PC-9 (cell line): ENCODE data around the gene SYT1. TPM values are rescaled to one million over a fixed set of nuclear protein-coding genes. Genes with fewer than 3 reads are reported as not detected.

Experiments used
- BruUV-seq: library from RNA; stranded (reverse); fragments of 400-500 nt; replicated peaks from 2 replicates; lab custom pipeline; 2021; lab: Mats Ljungman, UMichigan
- CTCF ChIA-PET: fragments of 300-600 bp; sonication (Branson Sonifier 250); formaldehyde crosslinking; loops from one replicate; lab custom pipeline; 2022; ENCODE audit warnings: antibody characterized with exemption; lab: Charles Lee
- POLR2A ChIA-PET: fragments of 300-600 bp; sonication (Branson Sonifier 250); formaldehyde crosslinking; loops from one replicate; lab custom pipeline; 2022; ENCODE audit warnings: antibody characterized with exemption; ENCODE audit not compliant: unreplicated experiment; lab: Charles Lee
- DNase-seq, 2 experiments: peaks; one replicate each; pipeline versions ENCODE4 v3.0.0 to v3.0.0-alpha.2; 2015 to 2022; ENCODE audit warnings: mixed read lengths in 1 of 2
- H2AFZ ChIP-seq: fragments of 200-600 bp; sonication (generic); 2 replicates; pipeline ENCODE4 v1.8.1; 2017; ENCODE audit warnings: antibody characterized with exemption
- H3F3A ChIP-seq: fragments of 200-600 bp; sonication (generic); 2 replicates; pipeline ENCODE4 v1.8.1; 2017; ENCODE audit warnings: antibody characterized with exemption, mild to moderate bottlenecking, low read depth; ENCODE audit not compliant: insufficient read depth
- H3K27ac ChIP-seq: fragments of 200-600 bp; sonication (generic); 2 replicates; pipeline ENCODE4 v1.6.1; 2016; ENCODE audit warnings: mixed run types
- H3K27me3 ChIP-seq: fragments of 200-600 bp; sonication (generic); 2 replicates; pipeline ENCODE4 v1.6.1; 2016; ENCODE audit warnings: low read depth, mixed run types; ENCODE audit not compliant: insufficient read depth
- H3K36me3 ChIP-seq: fragments of 200-600 bp; sonication (generic); 2 replicates; pipeline ENCODE4 v1.6.1; 2016; ENCODE audit warnings: low read depth, mixed run types
- H3K4me1 ChIP-seq: fragments of 200-600 bp; sonication (generic); replicated peaks from 2 replicates; pipeline ENCODE4 v1.6.1; 2016; ENCODE audit warnings: mixed run types; ENCODE audit not compliant: insufficient read depth
- H3K4me2 ChIP-seq: fragments of 200-600 bp; sonication (generic); 2 replicates; pipeline ENCODE4 v1.6.1; 2017; ENCODE audit warnings: mixed run types
- H3K4me3 ChIP-seq: fragments of 200-600 bp; sonication (generic); 2 replicates; pipeline ENCODE4 v1.6.1; 2016; ENCODE audit warnings: mixed run types
- H3K79me2 ChIP-seq: fragments of 200-600 bp; sonication (generic); 2 replicates; pipeline ENCODE4 v1.6.1; 2017; ENCODE audit warnings: low read depth, mixed run types
- H3K9me2 ChIP-seq: fragments of 200-600 bp; sonication (generic); 2 replicates; pipeline ENCODE4 v1.8.1; 2017; ENCODE audit warnings: mild to moderate bottlenecking; ENCODE audit not compliant: insufficient read depth
- H3K9me3 ChIP-seq: fragments of 200-600 bp; sonication (generic); 2 replicates; pipeline ENCODE4 v1.8.1; 2016; ENCODE audit warnings: low read depth; ENCODE audit not compliant: insufficient read depth
- H4K20me1 ChIP-seq: fragments of 200-600 bp; sonication (generic); 2 replicates; pipeline ENCODE4 v1.8.1; 2017; ENCODE audit not compliant: insufficient read depth
- EZH2 ChIP-seq: fragments of 200-600 bp; sonication (generic); IDR thresholded peaks from 2 replicates; pipeline ENCODE4 v1.8.0; 2017; ENCODE audit warnings: antibody characterized with exemption, low read depth
- intact Hi-C: fragments of 100-400 bp; cut with micrococcal nuclease; formaldehyde crosslinking; loops from one replicate; pipeline ENCODE4 v1.10.0; 2022; ENCODE audit not compliant: unreplicated experiment
- total RNA-seq: library from RNA; stranded (reverse); gene quantifications from 2 replicates; pipeline ENCODE4 v1.2.3, GENCODE V29; 2021
- TF ChIP-seq, protein P1 (sequence below): fragments of 200-600 bp; sonication (generic); conservative IDR thresholded peaks from 2 replicates; pipeline ENCODE4 v1.6.1; 2017; ENCODE audit warnings: mixed run types, antibody characterized with exemption, mild to moderate bottlenecking, moderate library complexity

Gene SYT1
- total RNA-seq, 1 experiment from 2014 or later, result 1.2 TPM

DNA sequence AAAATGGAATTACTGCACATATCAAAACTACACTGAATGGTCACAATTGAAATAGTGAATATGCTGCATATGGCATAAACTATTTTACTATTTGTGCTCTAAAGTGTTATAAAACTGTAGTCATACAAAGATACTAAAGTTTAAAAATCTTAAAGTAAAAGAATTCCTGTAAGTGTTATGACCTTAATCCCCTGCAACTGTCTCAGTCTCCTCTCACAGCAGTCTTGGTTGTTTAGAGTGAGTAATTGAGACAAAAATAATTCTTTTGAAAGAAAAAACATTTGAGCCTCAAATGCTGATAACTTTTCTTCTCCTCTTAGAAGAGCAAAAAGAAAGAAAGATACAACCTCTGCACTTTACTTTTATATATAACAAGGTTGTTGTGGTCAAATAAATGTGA, 99.9 kb downstream of the SYT1 start:
- 0 out of 2 replicates have a peak, but pooled peaks cover 7% of the 10 kb centered on the region for H3K4me1 ChIP-seq
- no peaks in the 10 kb centered on the region for H3K36me3 ChIP-seq
- no peaks in the 10 kb centered on the region for H3K79me2 ChIP-seq
- no peak overlapping the region for H3K4me3 ChIP-seq
- H3K27ac ChIP-seq, result no peak overlapping the region
- H2AFZ ChIP-seq, result peak overlapping the region; percentile 27; the same call in 1 of the 2 replicates
- H3K9me2 ChIP-seq, result no peaks in the 10 kb centered on the region
- H3K27me3 ChIP-seq, result no peaks in the 10 kb centered on the region
- intact Hi-C loops, result no loop called here
- H4K20me1 ChIP-seq, result no peaks in the 10 kb centered on the region
- no peaks in the 10 kb centered on the region for H3F3A ChIP-seq
- no TSS peak for BruUV-seq
- ChIA-PET POLR2A (no interaction called here), CTCF (no interaction called here)
- no peak for DNase-seq
- H3K4me2 ChIP-seq, result no peak overlapping the region
- TF ChIP-seq, protein P1, sequence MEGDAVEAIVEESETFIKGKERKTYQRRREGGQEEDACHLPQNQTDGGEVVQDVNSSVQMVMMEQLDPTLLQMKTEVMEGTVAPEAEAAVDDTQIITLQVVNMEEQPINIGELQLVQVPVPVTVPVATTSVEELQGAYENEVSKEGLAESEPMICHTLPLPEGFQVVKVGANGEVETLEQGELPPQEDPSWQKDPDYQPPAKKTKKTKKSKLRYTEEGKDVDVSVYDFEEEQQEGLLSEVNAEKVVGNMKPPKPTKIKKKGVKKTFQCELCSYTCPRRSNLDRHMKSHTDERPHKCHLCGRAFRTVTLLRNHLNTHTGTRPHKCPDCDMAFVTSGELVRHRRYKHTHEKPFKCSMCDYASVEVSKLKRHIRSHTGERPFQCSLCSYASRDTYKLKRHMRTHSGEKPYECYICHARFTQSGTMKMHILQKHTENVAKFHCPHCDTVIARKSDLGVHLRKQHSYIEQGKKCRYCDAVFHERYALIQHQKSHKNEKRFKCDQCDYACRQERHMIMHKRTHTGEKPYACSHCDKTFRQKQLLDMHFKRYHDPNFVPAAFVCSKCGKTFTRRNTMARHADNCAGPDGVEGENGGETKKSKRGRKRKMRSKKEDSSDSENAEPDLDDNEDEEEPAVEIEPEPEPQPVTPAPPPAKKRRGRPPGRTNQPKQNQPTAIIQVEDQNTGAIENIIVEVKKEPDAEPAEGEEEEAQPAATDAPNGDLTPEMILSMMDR, result no peak
- TF ChIP-seq EZH2, result no peak
- no peaks in the 10 kb centered on the region for H3K9me3 ChIP-seq

DNA sequence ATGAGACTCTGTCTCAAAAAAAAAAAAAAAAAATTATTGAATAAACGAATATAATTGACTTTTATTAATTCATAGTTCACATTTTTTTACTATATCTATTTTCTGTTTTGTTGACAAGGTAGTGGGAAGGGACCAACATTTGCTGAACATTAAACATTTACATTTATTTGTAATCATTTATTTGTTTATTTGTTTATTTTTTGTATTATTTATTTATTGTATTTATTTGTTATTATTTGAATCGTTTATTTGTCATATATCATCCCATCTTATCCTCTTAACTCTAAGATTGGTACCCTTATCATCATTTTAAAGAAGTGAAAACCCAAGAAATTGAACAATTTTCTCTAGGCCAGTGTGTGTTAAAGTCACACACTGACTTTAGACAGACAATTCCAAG, 101.5 kb downstream of the SYT1 start:
- no peak overlapping the region for H3K4me3 ChIP-seq
- H3K9me2 ChIP-seq, result no peaks in the 10 kb centered on the region
- 0 out of 2 replicates have a peak, but pooled peaks cover 7% of the 10 kb centered on the region for H3K4me1 ChIP-seq
- CTCF ChIA-PET, result no interaction called here
- no peaks in the 10 kb centered on the region for H3K36me3 ChIP-seq
- no peaks in the 10 kb centered on the region for H3K9me3 ChIP-seq
- H2AFZ ChIP-seq, result no peak overlapping the region
- POLR2A ChIA-PET, result no interaction called here
- no peak overlapping the region for H3K27ac ChIP-seq
- TF ChIP-seq, protein P1, result no peak
- TF ChIP-seq EZH2, result no peak
- H3K79me2 ChIP-seq, result no peaks in the 10 kb centered on the region
- DNase-seq, result no peak
- no peaks in the 10 kb centered on the region for H3K27me3 ChIP-seq
- BruUV-seq, result no TSS peak
- intact Hi-C loops, result no loop called here
- no peaks in the 10 kb centered on the region for H4K20me1 ChIP-seq
- H3F3A ChIP-seq, result no peaks in the 10 kb centered on the region
- H3K4me2 ChIP-seq, result no peak overlapping the region

DNA sequence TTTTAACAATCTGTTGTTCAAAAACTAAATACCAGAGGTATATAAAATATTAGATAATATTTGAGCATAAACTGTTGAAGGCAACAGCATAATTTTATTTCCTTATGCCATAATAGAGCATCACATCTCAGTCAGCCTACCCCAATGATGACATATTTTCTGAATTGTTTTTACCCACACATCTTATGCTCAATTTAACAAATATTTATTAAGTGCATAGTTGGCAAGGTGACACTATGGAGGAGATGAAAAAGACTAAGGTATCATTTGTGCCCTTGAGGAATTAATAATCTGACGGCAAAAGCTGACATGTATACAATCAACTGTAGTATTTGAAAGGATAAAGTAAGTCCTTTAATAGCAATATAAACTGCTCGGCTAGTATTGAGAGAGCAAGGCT, 102.4 kb downstream of the SYT1 start:
- CTCF ChIA-PET, result no interaction called here
- no peak overlapping the region for H2AFZ ChIP-seq
- DNase-seq, result no peak
- no peaks in the 10 kb centered on the region for H3K36me3 ChIP-seq
- no peak overlapping the region for H3K4me3 ChIP-seq
- no peaks in the 10 kb centered on the region for H3K9me3 ChIP-seq
- no TSS peak for BruUV-seq
- H3K4me2 ChIP-seq, result no peak overlapping the region
- intact Hi-C loops, result no loop called here
- no peak for TF ChIP-seq EZH2
- TF ChIP-seq, protein P1, result no peak
- no peaks in the 10 kb centered on the region for H3F3A ChIP-seq
- H4K20me1 ChIP-seq, result no peaks in the 10 kb centered on the region
- H3K27me3 ChIP-seq, result no peaks in the 10 kb centered on the region
- H3K79me2 ChIP-seq, result no peaks in the 10 kb centered on the region
- no peaks in the 10 kb centered on the region for H3K9me2 ChIP-seq
- H3K4me1 ChIP-seq, result 0 out of 2 replicates have a peak, but pooled peaks cover 7% of the 10 kb centered on the region
- POLR2A ChIA-PET, result no interaction called here
- H3K27ac ChIP-seq, result no peak overlapping the region
